Omental fat pad (tissue), 4 donors: ENCODE results near the gene EIF2A. TPM values are rescaled to one million over a fixed set of nuclear protein-coding genes. Genes with fewer than 3 reads are reported as not detected.

Experiments
- ATAC-seq: fragments of 150-250 bp; one replicate; pipeline ENCODE4 v1.9.1; 2016; ENCODE audit warnings: mild to moderate bottlenecking, moderate library complexity; ENCODE audit not compliant: low FRiP score
- DNase-seq: peaks from one replicate; pipeline ENCODE4 v3.0.0-alpha.2; 2019; ENCODE audit warnings: low spot score
- CTCF ChIP-seq, 3 donors: fragments of 450-650 bp; IDR thresholded peaks; one replicate each; pipeline ENCODE4 v1.5.1; 2016 to 2017; ENCODE audit warnings: antibody characterized with exemption in 3 of 3, mild to moderate bottlenecking in 3 of 3, moderate library complexity in 2 of 3
- total RNA-seq, 4 donors: library from RNA; depleted of rRNA; stranded (reverse); fragments of >200 nt; gene quantifications; one replicate each; pipeline ENCODE4 v1.1.0, GENCODE V29; 2016

EIF2A gene
- total RNA-seq, 4 donors from 2014 or later = 134 to 164 (median 155) TPM

GRCh38 chr3:150511122-150511821 lies 35.3 kb upstream of the EIF2A start:
- DNase-seq = no peak
- no peak for ATAC-seq
- no peak for TF ChIP-seq CTCF (IDR thresholded peaks at IDR 0.05)

GRCh38 chr3:150515210-150515609 lies 31.4 kb upstream of the EIF2A start:
- ATAC-seq = no peak
- no peak for TF ChIP-seq CTCF (IDR thresholded peaks at IDR 0.05)
- DNase-seq = no peak

- no peak for ATAC-seq
- no peak for DNase-seq
- no peak for TF ChIP-seq CTCF (IDR thresholded peaks at IDR 0.05)
These were observed 27.6 kb upstream of the EIF2A start for GRCh38 chr3:150519026-150519425.

DNA sequence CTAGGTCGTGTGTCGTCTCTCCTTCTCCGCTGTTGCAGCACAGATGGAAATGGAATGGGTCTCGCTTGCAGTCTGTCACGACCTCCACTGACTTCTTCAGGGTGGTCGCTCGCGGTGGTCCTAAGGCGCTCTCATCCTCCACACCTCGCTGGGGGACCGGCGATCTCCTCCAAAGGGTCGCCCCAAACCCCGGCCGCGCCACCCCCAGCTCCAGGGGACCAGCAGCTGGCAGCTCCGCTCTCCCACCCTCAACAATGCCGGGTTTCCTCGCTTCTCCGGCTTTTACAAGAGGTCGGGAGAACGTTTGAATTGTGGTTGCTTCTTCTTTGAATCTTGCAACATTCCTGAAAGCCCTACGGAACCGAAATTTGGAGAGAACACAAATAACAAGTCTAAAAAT lies 26.2 kb upstream of the EIF2A start:
- no peak for TF ChIP-seq CTCF (IDR thresholded peaks at IDR 0.05)
- ATAC-seq = no peak
- no peak for DNase-seq

DNA sequence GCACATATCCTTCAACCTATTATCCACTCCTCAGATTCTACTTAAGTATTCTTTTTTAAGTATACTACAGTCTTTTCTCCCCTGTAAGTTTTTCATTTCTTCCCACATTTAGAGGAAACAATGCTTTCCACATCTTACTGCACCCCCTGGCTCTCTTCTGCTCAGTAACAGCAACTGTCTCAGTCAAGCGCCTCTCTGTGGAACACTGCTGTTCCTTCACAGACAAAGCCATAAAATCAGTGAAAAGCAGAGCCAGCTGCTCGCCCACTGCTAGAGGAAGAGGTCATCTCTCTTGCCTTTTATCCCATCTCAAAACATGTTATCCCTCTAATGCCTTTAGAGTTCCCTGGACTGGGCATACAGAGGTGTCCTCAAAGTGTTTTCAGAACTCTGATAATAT lies 25.1 kb upstream of the EIF2A start:
- ATAC-seq = no peak
- no peak for DNase-seq
- TF ChIP-seq CTCF (IDR thresholded peaks at IDR 0.05) = no peak

DNA sequence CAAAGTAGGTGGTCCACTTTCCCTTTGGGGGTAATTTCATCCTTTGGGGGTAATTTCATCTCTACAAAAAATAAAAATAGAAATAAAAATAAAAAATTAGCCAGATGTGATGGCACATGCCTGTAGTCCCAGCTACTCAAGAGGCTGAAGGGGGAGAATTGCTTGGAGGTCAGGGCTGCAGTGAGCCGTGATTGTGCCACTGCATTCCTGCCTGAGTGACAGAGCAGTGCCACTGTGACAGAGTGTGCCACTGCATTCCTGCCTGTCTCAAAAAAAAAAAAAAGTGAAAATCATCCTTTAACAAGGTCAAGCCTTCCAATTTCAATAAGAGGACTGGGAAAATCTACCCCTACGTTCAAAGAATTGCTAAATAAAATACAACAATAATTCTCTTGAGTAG lies 23.0 kb upstream of the EIF2A start:
- DNase-seq (no peak), ATAC-seq (no peak)
- TF ChIP-seq CTCF (IDR thresholded peaks at IDR 0.05) = no peak

GRCh38 chr3:150527464-150528255 lies 18.9 kb upstream of the EIF2A start:
- no peak for DNase-seq
- no peak for TF ChIP-seq CTCF (IDR thresholded peaks at IDR 0.05)

More at GRCh38 chr3:150527464-150528255, 18.9 kb upstream of the EIF2A start:
- no peak for ATAC-seq
